GM04504 (cell line): ENCODE measurements around the gene GPR50.

ENCODE experiments used
- DNase-seq: peaks from one replicate; pipeline ENCODE4 v3.0.0-alpha.2; 2012; ENCODE audit warnings: low read depth

The GPR50 gene

GRCh38 chrX:151176231-151176750 is at the start of gene GPR50:
Gene GPR50, plus strand, starts transcription at chrX:151176584. Its CDS starts 138 bp downstream, at chrX:151176722.
- no peak for DNase-seq

GRCh38 chrX:151132531-151132930 is 43.9 kb upstream of the GPR50 start:
- no peak for DNase-seq

- peak; percentile 19 for DNase-seq
Observed at GRCh38 chrX:151151665-151152267, 24.6 kb upstream of the GPR50 start.

- peak; percentile 17 for DNase-seq
Observed at GRCh38 chrX:151153086-151153485, 23.3 kb upstream of the GPR50 start.

- no peak for DNase-seq
Observed at GRCh38 chrX:151153667-151154066, 22.7 kb upstream of the GPR50 start.

- DNase-seq = no peak
Observed at GRCh38 chrX:151155234-151155633, 21.1 kb upstream of the GPR50 start.

- DNase-seq = no peak
Observed at GRCh38 chrX:151161690-151162089, 14.7 kb upstream of the GPR50 start.

GRCh38 chrX:151167791-151168345 is 8.5 kb upstream of the GPR50 start:
- no peak for DNase-seq

GRCh38 chrX:151169783-151170182 is 6.6 kb upstream of the GPR50 start:
- no peak for DNase-seq

GRCh38 chrX:151174581-151175282 is 1.7 kb upstream of the GPR50 start:
- DNase-seq = no peak

- DNase-seq = no peak
Observed at GRCh38 chrX:151175283-151176062, 911 bp upstream of the GPR50 start.

GRCh38 chrX:151177141-151178027 is 1.0 kb downstream of the GPR50 start:
- DNase-seq = no peak

- DNase-seq = no peak
Observed at GRCh38 chrX:151178746-151179145, 2.4 kb downstream of the GPR50 start.

GRCh38 chrX:151180400-151180799 is 4.0 kb downstream of the GPR50 start:
- DNase-seq = no peak

GRCh38 chrX:151181088-151181487 is 4.7 kb downstream of the GPR50 start:
- no peak for DNase-seq

- no peak for DNase-seq
Observed at GRCh38 chrX:151183233-151183753, 6.9 kb downstream of the GPR50 start.

- no peak for DNase-seq
Observed at GRCh38 chrX:151183912-151184565, 7.7 kb downstream of the GPR50 start.

- DNase-seq = no peak
Observed at GRCh38 chrX:151184705-151185104, 8.3 kb downstream of the GPR50 start.

- DNase-seq = no peak
Observed at GRCh38 chrX:151206871-151207270, 30.5 kb downstream of the GPR50 start.

GRCh38 chrX:151225843-151226242 is 49.5 kb downstream of the GPR50 start:
- DNase-seq = no peak

- DNase-seq = no peak
Observed at GRCh38 chrX:151226941-151227340, 50.6 kb downstream of the GPR50 start.
